Measurements from ENCODE around the gene CYP46A1.

The CYP46A1 gene

DNA sequence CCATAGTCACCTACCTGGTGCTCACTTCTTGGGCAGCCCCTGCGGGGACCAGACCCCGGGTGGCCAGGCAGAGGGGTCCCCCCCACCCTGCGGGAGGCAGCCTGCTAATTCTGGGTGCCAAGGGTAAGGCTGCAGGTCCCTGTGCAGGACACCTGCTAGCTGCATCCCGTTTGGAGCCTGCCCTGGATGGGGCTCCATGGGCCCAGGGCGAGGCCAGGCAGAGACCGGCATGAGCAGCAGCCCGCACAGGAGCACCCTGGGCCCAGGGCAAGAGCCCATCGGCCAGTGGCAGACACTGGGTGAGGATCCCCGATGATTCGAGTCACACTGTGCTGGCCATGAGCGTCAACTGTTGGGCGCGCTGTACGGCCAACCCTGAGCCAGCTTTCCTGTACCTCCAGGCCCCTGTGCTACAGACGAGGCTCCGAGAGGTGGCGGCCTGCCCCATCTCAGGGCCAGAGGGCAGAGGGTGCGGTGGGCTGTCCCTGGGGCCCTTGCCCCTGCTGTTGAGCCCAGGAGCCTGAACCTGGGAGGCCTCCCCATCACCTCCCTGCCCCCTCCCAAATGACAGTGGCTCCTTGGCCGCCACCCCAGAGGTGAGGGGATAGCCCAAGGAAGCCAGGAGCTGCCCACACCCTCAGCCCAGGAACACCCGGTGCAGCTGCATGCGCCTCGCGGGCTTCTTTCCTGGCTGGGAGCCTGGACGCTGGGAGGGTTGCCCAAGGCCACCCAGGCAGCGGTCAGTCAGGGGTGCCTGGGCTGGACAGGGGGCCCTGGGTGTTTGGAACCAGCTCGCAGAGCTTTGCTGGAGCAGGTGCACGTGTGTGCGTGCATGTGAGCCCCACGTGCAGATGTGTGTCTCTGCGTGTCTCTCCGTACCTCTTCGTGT is 47.7 kb downstream of the CYP46A1 start:
- peak; percentile 52 for DNase-seq

DNA sequence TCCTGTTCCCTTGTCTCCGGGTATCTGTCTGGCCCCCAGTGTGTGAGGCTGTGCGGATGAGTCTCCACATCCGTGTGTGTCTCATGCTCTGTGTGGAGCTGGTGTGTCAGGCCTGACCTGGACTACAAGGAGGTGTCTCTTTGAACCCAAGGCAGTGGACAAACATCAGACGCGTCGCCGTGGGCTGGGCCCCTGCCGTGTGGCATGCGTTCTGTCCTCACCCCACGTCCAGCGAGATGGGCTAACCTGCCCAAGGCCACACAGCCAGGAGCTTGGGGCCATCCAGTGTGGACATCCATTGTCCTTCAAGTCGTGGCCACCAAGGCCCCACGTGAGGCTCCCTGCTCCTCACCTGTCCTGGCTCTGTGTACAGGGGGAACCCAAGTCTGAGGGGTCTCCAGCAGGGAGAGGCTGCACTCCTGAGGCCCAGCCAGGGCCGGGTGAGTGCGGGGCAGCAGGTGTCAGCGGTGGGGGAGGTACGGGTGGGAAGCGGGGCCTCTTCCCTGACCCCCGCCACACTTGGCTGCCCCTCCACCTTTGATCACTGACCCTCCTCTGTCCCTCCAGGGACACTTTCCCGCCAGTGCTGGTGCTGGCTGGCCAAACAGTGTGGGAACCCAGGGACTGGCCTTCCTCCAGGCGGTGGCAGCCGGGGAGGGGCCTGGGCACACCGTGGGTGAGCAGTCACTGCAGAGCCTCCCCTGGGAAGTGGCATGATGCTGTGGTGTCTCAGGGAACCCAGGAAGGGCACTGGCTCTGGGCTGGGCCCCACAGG is 48.5 kb downstream of the CYP46A1 start:
- DNase-seq, result peak; percentile 45

GRCh38 chr14:99733211-99733539 is 49.1 kb downstream of the CYP46A1 start:
- peak; percentile 39 for DNase-seq

DNA sequence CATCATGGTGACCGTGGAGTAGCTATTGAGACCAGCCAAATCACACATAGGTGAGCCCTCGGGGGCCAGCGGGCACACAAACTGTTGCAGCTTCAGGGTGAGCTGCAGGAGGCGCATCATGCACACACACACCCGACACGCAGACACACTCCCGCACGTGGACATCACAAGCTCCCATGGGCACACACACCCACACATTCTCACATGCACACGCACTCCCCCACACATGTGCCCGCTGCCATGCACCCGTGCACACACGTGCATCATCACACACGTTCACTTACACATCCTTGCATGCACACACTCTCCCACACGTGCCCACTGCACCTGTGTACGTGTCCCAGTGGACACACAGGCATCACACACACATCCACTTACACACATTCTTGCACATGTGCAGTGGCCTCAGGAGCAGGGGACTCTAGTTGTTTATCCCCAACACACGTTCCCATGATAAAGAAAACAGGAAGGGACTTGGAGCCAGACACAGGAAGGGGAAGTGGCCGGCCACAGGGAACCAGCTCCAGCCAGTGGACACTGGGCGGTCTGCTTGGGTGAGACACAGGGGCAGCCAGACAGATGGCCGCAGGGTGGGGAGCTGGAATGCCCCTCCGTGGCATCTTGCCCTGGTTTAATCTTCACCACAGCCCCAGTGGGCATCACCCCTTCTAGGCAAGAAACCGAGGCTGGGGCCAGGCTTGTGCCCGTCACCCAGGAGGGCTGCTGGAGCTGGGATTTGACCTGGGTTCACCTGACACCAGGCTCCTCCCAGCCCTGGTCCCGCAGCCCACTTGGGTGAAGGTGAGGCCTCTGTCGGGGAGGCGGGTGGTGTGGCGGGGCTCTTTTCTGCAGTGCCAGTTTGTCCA is 49.7 kb downstream of the CYP46A1 start:
- DNase-seq, result peak; percentile 57

GRCh38 chr14:99734406-99735051 is 50.4 kb downstream of the CYP46A1 start:
- DNase-seq, result peak; percentile 42

DNA sequence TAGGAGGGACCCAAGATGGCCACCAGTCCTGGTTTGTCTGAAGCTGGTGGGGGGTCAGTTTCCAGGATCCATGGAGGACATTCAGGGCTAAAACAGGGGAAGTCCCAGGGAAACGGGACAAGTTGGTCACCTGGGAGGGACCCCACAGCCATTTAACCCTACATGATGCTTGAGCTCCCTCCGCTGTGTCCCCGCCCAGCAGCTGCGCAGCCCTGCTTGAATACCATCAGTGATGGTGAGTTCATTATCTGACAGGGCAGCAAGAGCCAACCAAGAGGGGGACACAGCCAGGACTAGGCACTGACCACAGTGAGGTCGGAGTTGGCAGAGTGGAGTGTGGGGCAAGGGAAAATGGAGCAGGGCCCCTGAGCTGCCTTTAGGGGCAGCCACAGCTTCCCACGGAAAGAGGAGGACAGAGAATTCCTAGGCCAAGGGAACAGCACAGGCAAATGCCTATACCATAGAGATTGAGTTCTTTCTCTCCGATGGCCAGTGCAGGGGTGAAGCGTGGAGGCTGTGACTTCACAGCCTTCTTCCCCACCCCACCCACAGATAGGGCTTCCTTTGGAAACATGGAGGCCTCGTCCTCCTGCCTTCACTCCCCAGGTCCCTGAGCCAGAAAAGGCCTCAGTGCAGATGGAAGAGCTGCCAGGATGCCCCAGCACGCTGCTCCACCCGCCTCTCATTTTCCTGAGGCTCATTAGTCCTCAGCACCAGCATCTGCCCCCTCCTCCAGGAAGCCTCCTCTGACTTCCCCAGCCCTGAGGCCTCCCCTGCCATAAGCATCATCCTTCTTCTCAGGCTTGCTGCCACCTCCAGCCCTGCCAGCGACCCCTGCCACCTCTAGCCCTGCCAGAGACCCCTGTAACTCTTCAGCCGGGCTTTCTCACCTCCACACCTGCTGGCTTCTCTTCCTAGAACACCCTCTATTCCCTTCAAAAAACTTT is 51.4 kb downstream of the CYP46A1 start:
- no peak for DNase-seq

- DNase-seq, result no peak
Observed at GRCh38 chr14:99736603-99737371, 52.7 kb downstream of the CYP46A1 start.

- no peak for DNase-seq
Observed at GRCh38 chr14:99737451-99737951, 53.4 kb downstream of the CYP46A1 start.

GRCh38 chr14:99737956-99738667 is 54.0 kb downstream of the CYP46A1 start:
- no peak for DNase-seq

DNA sequence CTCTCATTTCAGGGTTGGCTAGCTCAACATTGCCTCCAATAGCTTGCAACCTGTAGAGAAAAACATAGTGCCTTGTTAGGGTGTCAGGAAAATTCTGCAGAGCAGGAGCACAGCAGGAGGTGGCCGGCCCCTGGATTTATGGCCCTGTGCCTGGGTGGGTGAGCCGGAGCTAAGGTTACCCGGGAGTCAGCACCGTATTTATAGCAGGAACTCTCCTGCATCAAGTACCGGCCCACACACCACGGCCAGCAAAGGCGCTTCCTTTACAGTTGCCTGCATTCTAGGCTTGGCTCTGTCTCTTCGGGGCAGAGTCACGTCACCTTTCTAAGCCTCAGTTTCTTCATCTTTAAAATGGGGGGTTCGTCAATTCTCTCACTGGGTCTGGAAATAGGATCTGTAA is 56.3 kb downstream of the CYP46A1 start:
- no peak for DNase-seq

DNA sequence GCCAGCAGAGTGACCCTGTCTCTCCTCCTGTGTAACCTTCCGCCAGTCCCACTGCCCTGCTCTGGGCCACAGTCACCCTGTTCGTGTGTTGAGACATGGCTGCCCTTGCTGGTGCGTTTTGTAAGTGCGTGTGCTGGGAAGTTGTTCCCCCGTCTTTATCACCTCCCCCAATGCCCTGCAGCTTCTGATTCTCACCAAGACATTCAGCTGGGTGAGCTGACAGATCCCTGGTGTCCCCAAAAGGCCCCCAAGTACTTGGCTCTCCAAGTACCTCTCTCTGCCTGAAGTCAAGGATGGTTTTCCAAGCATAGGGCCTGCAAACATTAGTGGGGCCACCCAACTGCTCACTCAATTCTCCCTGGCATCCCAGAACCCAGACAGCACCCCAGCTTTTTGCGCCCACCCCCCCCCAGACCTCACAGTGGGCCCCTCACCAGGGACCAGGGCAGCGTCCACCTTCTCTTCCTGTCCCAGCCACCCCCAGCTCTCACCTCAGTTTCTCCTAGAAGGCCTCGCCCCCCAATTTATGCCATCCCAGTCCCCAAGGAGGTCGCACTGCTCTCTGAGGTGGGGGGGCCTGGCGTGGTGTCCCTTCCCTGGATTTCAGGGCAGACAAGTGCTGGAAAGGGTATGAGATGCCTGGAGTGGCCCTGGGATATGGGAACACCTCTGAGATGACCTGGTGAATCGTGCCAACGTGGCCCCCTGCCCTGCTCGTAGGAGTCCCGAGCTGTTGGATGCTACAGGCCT is 57.3 kb downstream of the CYP46A1 start:
- DNase-seq, result no peak

GRCh38 chr14:99742074-99742473 is 58.0 kb downstream of the CYP46A1 start:
- no peak for DNase-seq

GRCh38 chr14:99742509-99743487 is 58.7 kb downstream of the CYP46A1 start:
- DNase-seq, result no peak

- DNase-seq, result no peak
Observed at GRCh38 chr14:99744199-99744872, 60.2 kb downstream of the CYP46A1 start.

DNA sequence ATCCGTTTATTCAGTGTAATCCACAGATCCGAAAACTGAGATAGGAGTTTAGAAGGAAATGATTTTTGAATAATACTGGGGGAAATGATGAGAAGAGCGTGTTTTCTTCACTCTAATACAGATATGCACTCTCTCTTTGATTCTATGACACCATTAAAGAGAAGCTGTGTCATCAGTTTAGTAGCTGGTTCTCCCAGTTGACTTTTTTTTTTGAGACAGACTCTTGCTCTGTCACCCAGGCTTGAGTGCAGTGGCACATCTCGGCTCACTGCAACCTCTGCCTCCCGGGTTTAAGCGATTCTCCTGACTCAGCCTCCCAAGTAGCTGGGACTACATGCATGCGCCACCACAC is 60.8 kb downstream of the CYP46A1 start:
- DNase-seq, result no peak

- no peak for DNase-seq
Observed at GRCh38 chr14:99745307-99745951, 61.3 kb downstream of the CYP46A1 start.

GRCh38 chr14:99747167-99747566 is 63.1 kb downstream of the CYP46A1 start:
- DNase-seq, result no peak

All from islet precursor cell (in vitro differentiated cells).